ENCODE results near the gene FCHSD1. TPM values are rescaled to one million over a fixed set of nuclear protein-coding genes. Genes with fewer than 3 reads are reported as not detected.

Gene FCHSD1
- polyA plus RNA-seq, 3 donors, result 3.0 to 73.3 (median 3.4) TPM

DNA sequence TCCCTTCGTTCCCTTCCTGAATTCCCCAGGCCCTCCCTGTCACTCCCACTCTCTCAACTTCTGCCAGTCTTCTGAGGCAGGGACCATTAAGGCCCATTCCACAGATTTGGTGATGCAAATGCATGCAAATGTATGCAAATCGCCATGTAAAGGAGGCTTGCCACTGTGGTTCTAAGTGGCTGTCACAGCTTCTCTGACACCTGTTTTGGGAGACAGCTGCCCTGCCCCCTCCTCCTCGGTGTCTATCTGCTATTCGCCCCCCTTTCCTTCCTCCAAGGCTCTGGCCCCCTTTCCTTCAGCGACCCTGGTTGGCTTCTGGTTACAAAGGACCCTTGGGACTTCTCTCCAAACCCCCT, 41.3 kb upstream of the FCHSD1 start:
- H3K4me1 Mint-ChIP-seq, result peaks cover 18% of the 10 kb centered on the region
- Histone ChIP-seq H3K9me3 (replicated peaks in 1 of 2; ENCODE audit: control insufficient read depth in 1 of 2, insufficient read depth in 1 of 2, low read length in 2 of 2) (no peaks in the 10 kb centered on the region), H3K27me3 (ENCODE audit: control insufficient read depth in 2 of 2, insufficient read depth in 2 of 2, low read length in 2 of 2) (peaks cover 0 to 2% of the 10 kb centered on the region in 2 donors), H3K4me3 (replicated peaks in 1 of 3; ENCODE audit: low read depth in 2 of 3, low read length in 3 of 3) (peak overlapping the region in 1 of 3 experiments; percentile 58), H3K36me3 (replicated peaks in 1 of 2; ENCODE audit: control insufficient read depth in 1 of 2, insufficient read depth in 2 of 2, low read length in 2 of 2) (no peaks in the 10 kb centered on the region), H3K27ac (ENCODE audit: low read depth in 1 of 2, low read length in 2 of 2) (no peak overlapping the region), H3K9ac (ENCODE audit: insufficient read depth, low read length, poor library complexity, severe bottlenecking) (no peak overlapping the region), H3K4me1 (ENCODE audit: control insufficient read depth in 1 of 2, insufficient read depth in 2 of 2, low read length in 2 of 2) (peaks cover 14% of the 10 kb centered on the region in 2 donors), H4K20me1 (ENCODE audit: insufficient read depth, low read length) (no peaks in the 10 kb centered on the region), H3K4me2 (replicated peaks; ENCODE audit: extremely low read depth, low read length, poor library complexity, severe bottlenecking) (peak overlapping the region; percentile 67), H2AFZ (ENCODE audit: insufficient read depth, low read depth, low read length, poor library complexity, severe bottlenecking) (peak overlapping the region; percentile 56), H3K79me2 (ENCODE audit: insufficient read depth, low read length) (no peaks in the 10 kb centered on the region)
- H3K27ac Mint-ChIP-seq, result peak overlapping the region in 1 of 7 donors; percentile 41
- H3K4me3 Mint-ChIP-seq, result peak overlapping the region; percentile 74 to 80
- WGBS (ENCODE audit: insufficient coverage), result 38% methylated on average over 2 of the region's 5 CpGs
- intact Hi-C loops (cut with micrococcal nuclease), result loop anchor here (5.0 to 10.0 kb wide), 4 partner anchors 122 to 452 kb away; partner anchors contain the start of gene PCDH12 (in 1 of the 2)
- peaks cover 6 to 18% (median 15%) of the 10 kb centered on the region in 3 donors for H3K27me3 Mint-ChIP-seq (ENCODE audit: low read depth in 3 of 3)
- H3K9me3 Mint-ChIP-seq, result peaks cover 0 to 3% (median 0%) of the 10 kb centered on the region in 7 donors
- DNase-seq, result no peak
- no peaks in the 10 kb centered on the region for H3K36me3 Mint-ChIP-seq
- TF ChIP-seq, protein P1, sequence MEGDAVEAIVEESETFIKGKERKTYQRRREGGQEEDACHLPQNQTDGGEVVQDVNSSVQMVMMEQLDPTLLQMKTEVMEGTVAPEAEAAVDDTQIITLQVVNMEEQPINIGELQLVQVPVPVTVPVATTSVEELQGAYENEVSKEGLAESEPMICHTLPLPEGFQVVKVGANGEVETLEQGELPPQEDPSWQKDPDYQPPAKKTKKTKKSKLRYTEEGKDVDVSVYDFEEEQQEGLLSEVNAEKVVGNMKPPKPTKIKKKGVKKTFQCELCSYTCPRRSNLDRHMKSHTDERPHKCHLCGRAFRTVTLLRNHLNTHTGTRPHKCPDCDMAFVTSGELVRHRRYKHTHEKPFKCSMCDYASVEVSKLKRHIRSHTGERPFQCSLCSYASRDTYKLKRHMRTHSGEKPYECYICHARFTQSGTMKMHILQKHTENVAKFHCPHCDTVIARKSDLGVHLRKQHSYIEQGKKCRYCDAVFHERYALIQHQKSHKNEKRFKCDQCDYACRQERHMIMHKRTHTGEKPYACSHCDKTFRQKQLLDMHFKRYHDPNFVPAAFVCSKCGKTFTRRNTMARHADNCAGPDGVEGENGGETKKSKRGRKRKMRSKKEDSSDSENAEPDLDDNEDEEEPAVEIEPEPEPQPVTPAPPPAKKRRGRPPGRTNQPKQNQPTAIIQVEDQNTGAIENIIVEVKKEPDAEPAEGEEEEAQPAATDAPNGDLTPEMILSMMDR (IDR thresholded peaks at IDR 0.05), result no peak

DNA sequence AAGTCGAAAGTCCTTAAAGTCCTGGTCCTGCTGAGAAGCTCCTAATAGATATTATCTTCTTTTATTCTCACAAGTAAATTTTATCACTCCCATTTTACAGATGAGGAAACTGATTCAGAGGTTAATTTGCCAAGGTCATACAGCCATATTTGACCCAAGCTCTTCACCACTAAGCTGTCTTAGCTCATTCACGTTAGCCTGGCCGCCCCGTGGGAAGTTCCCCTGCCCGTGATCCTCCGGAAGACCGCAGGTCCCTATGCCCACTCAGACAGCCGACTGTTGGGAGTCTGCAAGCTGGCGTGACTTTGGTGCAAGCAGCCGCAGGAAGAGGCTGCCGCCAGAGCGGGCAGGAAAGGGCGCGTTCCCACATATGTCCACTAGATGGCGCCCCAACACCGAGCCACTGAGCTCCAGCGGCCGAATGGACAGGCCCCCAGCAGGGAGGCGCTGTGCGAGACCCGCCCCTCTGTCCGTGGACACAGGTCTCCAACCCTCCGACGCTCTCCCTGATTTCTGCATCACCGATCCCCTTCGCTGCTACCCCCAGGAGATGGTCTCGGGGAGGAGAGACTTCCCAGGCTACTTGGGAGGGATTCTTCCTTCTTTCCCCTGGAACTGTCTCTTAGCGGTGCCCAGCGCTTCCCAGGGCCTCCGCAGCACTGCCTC, 40.8 kb upstream of the FCHSD1 start:
- Histone ChIP-seq H2AFZ (ENCODE audit: insufficient read depth, low read depth, low read length, poor library complexity, severe bottlenecking) (peak overlapping the region; percentile 56), H3K27ac (ENCODE audit: low read depth in 1 of 2, low read length in 2 of 2) (no peak overlapping the region), H3K36me3 (replicated peaks in 1 of 2; ENCODE audit: control insufficient read depth in 1 of 2, insufficient read depth in 2 of 2, low read length in 2 of 2) (no peaks in the 10 kb centered on the region), H3K4me3 (replicated peaks in 1 of 3; ENCODE audit: low read depth in 2 of 3, low read length in 3 of 3) (peak overlapping the region in 1 of 3 experiments; percentile 58), H3K4me1 (ENCODE audit: control insufficient read depth in 1 of 2, insufficient read depth in 2 of 2, low read length in 2 of 2) (peaks cover 14% of the 10 kb centered on the region in 2 donors), H3K27me3 (ENCODE audit: control insufficient read depth in 2 of 2, insufficient read depth in 2 of 2, low read length in 2 of 2) (peaks cover 0 to 2% of the 10 kb centered on the region in 2 donors), H3K4me2 (replicated peaks; ENCODE audit: extremely low read depth, low read length, poor library complexity, severe bottlenecking) (peak overlapping the region; percentile 67), H3K9me3 (replicated peaks in 1 of 2; ENCODE audit: control insufficient read depth in 1 of 2, insufficient read depth in 1 of 2, low read length in 2 of 2) (no peaks in the 10 kb centered on the region), H3K9ac (ENCODE audit: insufficient read depth, low read length, poor library complexity, severe bottlenecking) (no peak overlapping the region), H4K20me1 (ENCODE audit: insufficient read depth, low read length) (no peaks in the 10 kb centered on the region), H3K79me2 (ENCODE audit: insufficient read depth, low read length) (no peaks in the 10 kb centered on the region)
- no peaks in the 10 kb centered on the region for H3K36me3 Mint-ChIP-seq
- H3K9me3 Mint-ChIP-seq, result peaks cover 0 to 3% (median 0%) of the 10 kb centered on the region in 7 donors
- H3K27ac Mint-ChIP-seq, result peak overlapping the region in 1 of 7 donors; percentile 41
- TF ChIP-seq, protein P1 (IDR thresholded peaks at IDR 0.05), result peak; percentile 98
- peaks cover 6 to 13% (median 13%) of the 10 kb centered on the region in 3 donors for H3K27me3 Mint-ChIP-seq (ENCODE audit: low read depth in 3 of 3)
- peak; percentile 73 to 84 (median 82) for DNase-seq
- 4% methylated on average over 19 of the region's 30 CpGs for WGBS (ENCODE audit: insufficient coverage)
- H3K4me3 Mint-ChIP-seq, result peak overlapping the region; percentile 74 to 80
- H3K4me1 Mint-ChIP-seq, result peaks cover 18% of the 10 kb centered on the region
- intact Hi-C loops (cut with micrococcal nuclease), result loop anchor here (5.0 to 10.0 kb wide), 4 partner anchors 123 to 453 kb away; partner anchors contain the start of gene PCDH12 (in 1 of the 2)
